Chondrocyte (in vitro differentiated cells): ENCODE measurements around the gene CREB5. TPM values are rescaled to one million over a fixed set of nuclear protein-coding genes. Genes with fewer than 3 reads are reported as not detected.

Source experiments
- DNase-seq: peaks from one replicate; pipeline ENCODE4 v3.0.0; 2021; ENCODE audit warnings: mixed read lengths, low spot score
- H3K27ac Mint-ChIP-seq: one replicate; pipeline ENCODE4 v1.8.0; 2021; ENCODE audit warnings: mild to moderate bottlenecking, moderate library complexity, mixed read lengths; ENCODE audit not compliant: unreplicated experiment
- H3K27me3 Mint-ChIP-seq: 2 replicates; pipeline ENCODE4 v1.8.0; 2021; ENCODE audit warnings: low read depth, mixed read lengths
- H3K36me3 Mint-ChIP-seq: 2 replicates; pipeline ENCODE4 v1.8.0; 2021; ENCODE audit warnings: low read depth, mixed read lengths
- H3K4me1 Mint-ChIP-seq: 2 replicates; pipeline ENCODE4 v1.8.0; 2021; ENCODE audit warnings: low read depth, mild to moderate bottlenecking, mixed read lengths
- H3K4me3 Mint-ChIP-seq: one replicate; pipeline ENCODE4 v1.8.0; 2021; ENCODE audit warnings: mild to moderate bottlenecking, moderate library complexity, mixed read lengths; ENCODE audit not compliant: unreplicated experiment
- H3K9me3 Mint-ChIP-seq: 2 replicates; pipeline ENCODE4 v1.8.0; 2021; ENCODE audit warnings: low read depth, mixed read lengths
- CTCF ChIP-seq: fragments of 200-600 bp; sonication (generic); IDR thresholded peaks from 2 replicates; pipeline ENCODE4 v1.5.0; 2021; ENCODE audit warnings: antibody characterized with exemption, mild to moderate bottlenecking, moderate library complexity
- total RNA-seq: library from RNA; stranded (reverse); gene quantifications from 3 replicates; pipeline ENCODE4 v1.2.1, GENCODE V29; 2021

CREB5 gene
- total RNA-seq, 1 donor from 2014 or later: 8.2 TPM

DNA sequence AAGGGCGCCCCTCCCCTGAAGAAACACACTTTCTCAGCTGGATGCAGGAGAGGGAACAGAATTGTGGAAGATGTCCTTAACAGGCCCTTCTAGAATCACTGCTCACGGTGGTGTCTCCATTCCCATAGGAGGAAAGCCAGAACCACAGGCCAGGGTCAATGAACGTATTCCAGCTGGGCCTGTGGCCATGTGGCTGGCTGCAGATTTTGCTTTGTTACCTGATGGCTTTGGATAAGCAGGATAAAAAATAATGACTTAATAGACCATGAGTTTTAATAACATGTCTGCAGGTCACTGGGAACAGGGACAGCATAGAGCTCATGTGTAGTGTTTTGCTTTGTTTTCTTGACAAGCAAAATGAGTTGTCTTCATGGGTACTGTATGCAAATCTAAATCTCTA is 335.5 kb downstream of the CREB5 start:
- Mint-ChIP-seq H3K4me1 (peaks cover 17% of the 10 kb centered on the region), H3K27me3 (no peaks in the 10 kb centered on the region), H3K27ac (no peak overlapping the region), H3K36me3 (no peaks in the 10 kb centered on the region), H3K9me3 (no peaks in the 10 kb centered on the region), H3K4me3 (no peak overlapping the region)
- no peak for TF ChIP-seq CTCF
- DNase-seq: no peak

- Mint-ChIP-seq H3K4me1 (peaks cover 17% of the 10 kb centered on the region), H3K27me3 (no peaks in the 10 kb centered on the region), H3K27ac (no peak overlapping the region), H3K9me3 (no peaks in the 10 kb centered on the region), H3K4me3 (no peak overlapping the region), H3K36me3 (no peaks in the 10 kb centered on the region)
- no peak for TF ChIP-seq CTCF
- no peak for DNase-seq
Observed at GRCh38 chr7:28748346-28748745, 336.0 kb downstream of the CREB5 start.

DNA sequence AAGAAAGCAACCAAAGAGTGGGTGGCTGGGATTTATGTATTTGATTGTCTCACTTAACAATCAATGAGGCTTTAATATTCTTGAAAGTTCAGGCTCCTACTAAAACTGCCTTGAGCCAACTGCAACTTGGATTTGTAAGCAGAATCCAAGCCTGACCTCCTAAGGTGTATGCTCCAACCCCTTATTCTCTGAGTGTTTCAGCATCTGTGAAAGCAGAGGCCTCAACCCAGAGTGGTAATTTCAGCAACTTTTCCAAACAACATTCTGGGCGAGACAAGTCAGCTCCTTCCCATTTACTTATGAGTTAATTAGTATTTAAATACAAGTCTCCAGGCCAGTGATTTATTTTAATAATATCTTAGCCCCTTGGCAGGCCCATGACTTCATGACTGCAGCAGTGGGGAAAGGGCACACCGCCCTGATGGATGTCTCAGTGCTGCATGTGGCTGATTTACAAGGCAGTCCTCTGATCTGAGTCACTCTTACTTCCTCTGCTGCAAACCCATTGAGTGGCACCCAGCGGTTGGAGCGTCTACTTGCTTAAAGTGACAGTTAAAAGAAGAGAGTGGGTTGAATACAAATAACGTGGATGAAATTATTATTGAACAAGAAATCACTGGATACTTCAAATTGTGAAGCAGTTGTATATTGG is 336.7 kb downstream of the CREB5 start:
- H3K4me1 Mint-ChIP-seq: peaks cover 17% of the 10 kb centered on the region
- DNase-seq: no peak
- H3K36me3 Mint-ChIP-seq: no peaks in the 10 kb centered on the region

GRCh38 chr7:28749638-28750037 is 337.3 kb downstream of the CREB5 start:
- no peaks in the 10 kb centered on the region for H3K36me3 Mint-ChIP-seq

More for the DNA sequence above, 336.7 kb downstream of the CREB5 start:
- Mint-ChIP-seq H3K4me3 (no peak overlapping the region), H3K27ac (peak overlapping the region; percentile 81), H3K9me3 (no peaks in the 10 kb centered on the region), H3K27me3 (no peaks in the 10 kb centered on the region)
- peak; percentile 59 for TF ChIP-seq CTCF

DNA sequence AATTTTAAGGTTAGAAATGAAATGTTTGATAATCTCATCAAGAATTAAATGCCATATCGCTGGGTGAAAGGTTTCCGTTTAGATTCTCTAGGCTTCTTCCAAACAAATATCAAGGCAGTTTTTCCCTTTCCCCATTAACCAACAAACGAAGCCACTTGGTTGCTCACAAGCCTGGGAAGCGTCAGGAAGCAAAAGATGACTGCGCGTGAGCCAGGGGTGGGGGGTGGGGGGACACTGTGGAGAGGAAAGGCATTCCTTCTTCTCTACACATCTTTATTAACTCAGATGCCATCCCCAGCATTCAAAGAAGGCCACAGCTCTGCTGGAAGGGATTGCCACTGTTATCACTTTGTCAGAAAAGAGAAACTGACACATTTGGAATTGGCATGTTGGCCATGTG is 338.7 kb downstream of the CREB5 start:
- no peak overlapping the region for H3K4me3 Mint-ChIP-seq
- no peaks in the 10 kb centered on the region for H3K9me3 Mint-ChIP-seq
- no peak for DNase-seq
- no peak for TF ChIP-seq CTCF
- no peaks in the 10 kb centered on the region for H3K27me3 Mint-ChIP-seq
- H3K27ac Mint-ChIP-seq: no peak overlapping the region
- no peaks in the 10 kb centered on the region for H3K36me3 Mint-ChIP-seq
- H3K4me1 Mint-ChIP-seq: peaks cover 23% of the 10 kb centered on the region

More at GRCh38 chr7:28749638-28750037, 337.3 kb downstream of the CREB5 start:
- DNase-seq: no peak
- Mint-ChIP-seq H3K27ac (no peak overlapping the region), H3K9me3 (no peaks in the 10 kb centered on the region), H3K27me3 (no peaks in the 10 kb centered on the region), H3K4me1 (peaks cover 17% of the 10 kb centered on the region), H3K4me3 (no peak overlapping the region)
- TF ChIP-seq CTCF: no peak
